Kidney tubule cell (primary cell): Measurements from ENCODE around the gene CARD8.
"Not testable (repeated sequence)": the region's sequence is repeated elsewhere in the genome, so short reads cannot be mapped to it uniquely, and the experiment has no call there.

Source experiments
- DNase-seq: peaks from one replicate; pipeline ENCODE4 v3.0.0-alpha.2; 2018; ENCODE audit warnings: low spot score

CARD8 gene, protein sequence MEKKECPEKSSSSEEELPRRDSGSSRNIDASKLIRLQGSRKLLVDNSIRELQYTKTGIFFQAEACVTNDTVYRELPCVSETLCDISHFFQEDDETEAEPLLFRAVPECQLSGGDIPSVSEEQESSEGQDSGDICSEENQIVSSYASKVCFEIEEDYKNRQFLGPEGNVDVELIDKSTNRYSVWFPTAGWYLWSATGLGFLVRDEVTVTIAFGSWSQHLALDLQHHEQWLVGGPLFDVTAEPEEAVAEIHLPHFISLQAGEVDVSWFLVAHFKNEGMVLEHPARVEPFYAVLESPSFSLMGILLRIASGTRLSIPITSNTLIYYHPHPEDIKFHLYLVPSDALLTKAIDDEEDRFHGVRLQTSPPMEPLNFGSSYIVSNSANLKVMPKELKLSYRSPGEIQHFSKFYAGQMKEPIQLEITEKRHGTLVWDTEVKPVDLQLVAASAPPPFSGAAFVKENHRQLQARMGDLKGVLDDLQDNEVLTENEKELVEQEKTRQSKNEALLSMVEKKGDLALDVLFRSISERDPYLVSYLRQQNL

GRCh38 chr19:48255376-48256303 is at the start of gene CARD8:
TSS of gene CARD8 (minus strand) at chr19:48255912. CDS start at chr19:48241020, 14,892 bp downstream.
- peak; percentile 92 for DNase-seq

DNA sequence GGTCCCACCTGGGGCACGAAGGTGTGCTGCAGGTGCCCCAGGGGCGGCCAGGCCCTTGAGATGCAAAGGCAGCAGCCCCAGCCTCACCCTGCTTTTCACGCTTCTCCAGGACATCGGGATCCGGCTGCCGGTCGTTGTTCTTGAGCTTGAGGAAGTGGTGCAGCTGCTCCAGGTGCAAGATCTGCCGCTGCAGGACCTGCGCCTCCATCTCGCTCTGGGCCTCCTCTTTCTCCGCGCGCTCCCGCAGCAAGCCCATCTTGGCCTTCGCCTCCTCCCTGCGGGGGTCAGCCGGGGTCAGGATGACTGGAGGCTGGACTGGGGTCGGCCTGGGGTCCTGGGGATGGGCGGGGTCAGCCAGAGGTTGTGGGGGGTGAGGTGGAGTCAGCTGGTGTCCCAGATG is 48.2 kb upstream of the CARD8 start:
- DNase-seq, result no peak

- no peak for DNase-seq
Measured at GRCh38 chr19:48303367-48303766, 47.7 kb upstream of the CARD8 start.

- DNase-seq, result no peak
Measured at GRCh38 chr19:48302600-48302959, 46.9 kb upstream of the CARD8 start.

DNA sequence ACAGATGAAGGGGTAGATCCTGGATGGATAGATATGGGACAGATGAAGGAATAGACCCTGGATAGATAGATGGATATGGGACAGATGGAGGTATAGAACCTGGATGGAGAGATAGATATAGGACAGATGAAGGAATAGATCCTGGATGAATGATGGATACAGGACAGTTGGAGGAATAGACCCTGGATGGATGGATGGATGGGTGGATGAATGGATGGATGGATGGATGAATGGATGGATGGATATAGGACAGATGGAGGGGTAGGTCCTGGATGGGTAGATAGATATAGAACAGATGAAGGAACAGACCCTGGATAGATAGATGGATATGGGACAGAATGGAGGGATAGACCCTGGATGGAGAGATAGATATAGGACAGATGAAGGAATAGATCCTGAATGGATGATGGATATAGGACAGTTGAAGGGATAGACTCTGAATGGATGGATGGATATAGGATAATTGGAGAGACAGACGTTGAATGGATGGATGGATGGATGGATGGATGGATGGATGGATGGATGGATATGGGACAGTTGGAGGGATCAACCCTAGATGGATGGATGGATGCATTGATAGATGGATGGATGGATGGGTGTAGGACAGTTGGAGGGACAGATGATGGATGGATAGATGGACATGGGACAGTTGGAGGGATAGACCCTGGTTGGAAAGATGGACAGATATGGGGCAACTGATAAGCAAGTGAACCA is 46.3 kb upstream of the CARD8 start:
- DNase-seq, result no peak

DNA sequence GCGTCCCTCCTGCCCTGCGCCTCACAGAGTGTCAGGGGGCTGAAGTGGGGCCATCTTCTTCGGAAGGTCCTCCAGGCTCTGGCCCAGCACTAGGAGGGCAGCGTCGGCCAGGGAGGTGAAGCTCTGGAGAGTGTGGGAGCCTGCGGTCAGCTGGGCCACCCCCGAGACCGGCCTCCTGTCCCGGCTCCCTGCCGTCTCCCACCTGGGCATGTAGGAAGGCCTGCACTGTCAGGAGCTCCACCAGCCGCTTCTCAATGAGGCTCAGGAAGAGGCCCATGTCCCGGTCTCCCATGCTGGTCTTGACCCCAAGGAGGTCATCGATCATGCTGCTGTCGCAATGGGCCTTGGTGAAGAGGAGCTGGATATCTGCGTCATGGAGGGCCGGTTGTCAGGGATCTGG is 42.3 kb upstream of the CARD8 start:
- DNase-seq, result no peak

DNA sequence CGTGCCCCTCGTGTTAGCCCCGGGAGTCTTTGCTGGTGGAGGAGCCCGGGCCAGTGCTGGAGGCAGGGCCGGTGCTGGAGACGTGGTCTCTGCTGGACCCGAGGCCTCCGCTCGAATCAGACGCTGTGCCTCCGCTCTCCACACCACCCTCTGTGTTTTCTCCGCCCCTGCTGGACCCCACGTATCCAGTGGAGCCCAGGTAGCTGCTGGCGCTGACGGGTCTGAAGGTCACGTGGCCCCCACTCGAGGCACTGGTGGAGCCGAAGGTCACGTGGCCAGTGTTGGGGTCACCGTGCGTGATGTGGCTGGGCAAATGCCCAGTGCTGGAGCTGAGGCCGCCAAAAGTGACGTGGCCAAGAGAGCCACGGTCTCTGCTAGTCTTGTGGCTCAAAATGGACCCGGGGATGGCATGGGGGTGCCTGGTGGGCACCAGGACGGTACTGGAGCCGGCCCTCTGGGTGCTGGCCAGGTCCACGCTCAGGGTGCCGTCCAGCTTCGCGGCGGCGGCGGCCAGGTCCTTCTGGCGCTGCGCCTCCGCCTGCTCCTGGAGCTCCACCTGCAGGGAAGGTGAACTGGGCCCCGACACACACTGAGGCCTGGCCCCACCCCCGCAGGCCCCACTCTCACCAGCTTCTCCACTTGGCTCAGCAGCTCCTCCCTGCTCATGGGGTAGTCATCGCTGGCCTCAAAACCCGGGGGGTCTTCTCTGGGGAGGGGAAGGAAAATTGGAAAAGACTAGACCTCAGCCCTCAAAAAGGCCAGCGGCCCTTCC is 41.4 kb upstream of the CARD8 start:
- no peak for DNase-seq

DNA sequence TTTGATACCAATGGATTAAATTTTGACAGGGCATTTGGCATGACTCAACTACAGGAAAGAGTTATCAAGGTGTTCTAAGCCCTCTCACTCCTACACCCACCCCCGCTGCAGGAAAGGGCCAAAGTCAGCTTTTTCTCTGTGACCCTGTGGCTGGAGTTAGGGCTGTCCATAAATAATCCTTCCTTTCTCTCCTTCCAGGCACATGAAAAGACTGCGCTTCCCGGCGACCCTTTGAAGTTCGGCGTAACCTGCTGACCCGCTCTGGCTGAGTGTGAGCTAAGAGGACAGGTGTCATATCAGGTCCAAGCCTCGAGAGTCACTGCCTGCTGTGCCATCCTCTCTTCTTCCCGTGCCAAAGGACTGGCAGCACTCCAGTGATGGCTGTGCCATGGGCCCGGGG is 39.7 kb upstream of the CARD8 start:
- DNase-seq, result no peak

DNA sequence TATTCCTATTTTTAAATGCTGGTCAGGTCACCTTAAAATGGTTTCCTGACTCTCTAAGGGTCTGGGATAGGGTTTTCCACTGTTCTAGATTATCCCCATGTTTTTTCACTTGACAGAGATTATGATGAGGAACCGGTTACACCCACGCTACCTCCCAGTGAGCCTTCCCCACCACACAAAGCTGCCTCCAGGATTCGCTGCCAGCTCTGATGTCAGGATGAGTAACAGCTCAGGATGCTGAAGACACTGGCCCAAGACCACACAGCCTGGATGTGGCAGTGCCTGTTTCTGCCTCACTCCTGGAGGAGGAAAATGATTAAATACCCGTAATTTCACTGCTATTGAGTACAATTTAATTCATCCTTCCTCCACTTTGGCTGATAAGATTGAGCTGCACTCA is 37.1 kb upstream of the CARD8 start:
- peak; percentile 84 for DNase-seq

DNA sequence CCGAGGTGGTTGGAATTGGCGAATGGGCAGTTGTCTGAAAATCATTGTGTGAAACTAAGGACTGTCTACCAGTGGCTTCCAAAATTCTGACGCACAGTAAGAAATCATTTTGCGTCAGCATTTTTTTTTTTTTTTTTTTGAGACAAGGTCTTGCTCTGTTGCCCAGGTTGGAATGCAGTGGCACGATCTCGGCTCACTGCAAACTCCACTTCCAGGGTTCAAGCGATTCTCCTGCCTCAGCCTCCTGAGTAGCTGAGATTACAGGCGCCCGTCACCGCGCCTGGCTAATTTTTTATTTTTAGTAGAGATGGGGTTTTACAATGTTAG is 35.7 kb upstream of the CARD8 start:
- DNase-seq, result not testable (repeated sequence)

DNA sequence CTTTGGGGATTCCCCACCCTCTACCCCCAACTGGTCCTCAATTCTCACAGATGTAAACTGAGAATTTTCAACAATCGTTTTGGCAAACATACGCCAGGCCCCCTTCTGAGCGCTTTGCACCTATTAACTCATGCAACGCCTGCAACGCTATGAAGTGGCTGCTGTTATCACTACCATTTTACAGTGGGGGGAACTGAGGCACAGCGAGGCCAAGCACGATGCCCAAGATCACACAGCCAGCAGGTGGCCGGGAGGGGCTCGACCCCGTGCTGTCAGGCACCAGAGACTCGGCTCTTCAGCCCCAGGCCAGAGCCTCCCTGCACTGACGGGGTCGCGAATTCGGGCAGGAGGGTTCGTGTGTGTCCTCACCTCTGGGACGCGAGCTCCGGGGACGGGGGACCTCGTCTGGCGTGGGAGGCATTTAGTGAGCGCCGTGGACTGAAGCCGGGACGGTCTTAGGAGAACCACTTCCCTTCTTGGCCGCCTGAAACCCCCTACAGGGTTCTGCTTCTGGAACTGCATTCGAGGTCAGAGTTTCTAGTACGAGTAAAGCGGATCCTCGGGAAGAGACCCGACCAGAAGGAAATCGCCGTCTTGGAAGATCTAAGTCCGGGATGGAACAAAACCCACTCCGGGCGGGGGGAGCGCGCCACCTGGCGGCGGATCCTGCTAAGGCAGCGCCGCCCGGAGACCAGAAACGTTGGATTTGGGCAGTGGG is 35.2 kb upstream of the CARD8 start:
- DNase-seq, result peak; percentile 79

GRCh38 chr19:48290401-48290770 is 34.7 kb upstream of the CARD8 start:
- peak; percentile 53 for DNase-seq

DNA sequence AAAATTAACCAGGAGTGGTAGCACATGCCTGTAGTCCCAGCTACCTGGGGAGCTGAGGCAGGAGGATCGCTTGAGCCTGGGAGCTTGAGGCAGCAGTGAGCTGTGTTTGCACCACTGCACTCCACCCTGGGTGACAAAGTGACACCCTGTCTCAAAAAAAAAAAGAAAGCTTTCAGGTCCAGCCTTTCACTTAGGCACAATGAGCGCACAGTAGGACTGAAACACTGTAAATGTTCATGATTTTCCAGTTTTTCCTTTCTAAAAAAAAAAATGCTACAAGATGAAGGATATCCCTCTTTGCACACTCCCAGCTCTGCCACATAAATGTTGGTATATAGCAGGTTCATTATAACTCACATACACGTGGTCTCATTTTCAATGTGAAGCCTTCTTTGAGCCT is 32.0 kb upstream of the CARD8 start:
- no peak for DNase-seq

DNA sequence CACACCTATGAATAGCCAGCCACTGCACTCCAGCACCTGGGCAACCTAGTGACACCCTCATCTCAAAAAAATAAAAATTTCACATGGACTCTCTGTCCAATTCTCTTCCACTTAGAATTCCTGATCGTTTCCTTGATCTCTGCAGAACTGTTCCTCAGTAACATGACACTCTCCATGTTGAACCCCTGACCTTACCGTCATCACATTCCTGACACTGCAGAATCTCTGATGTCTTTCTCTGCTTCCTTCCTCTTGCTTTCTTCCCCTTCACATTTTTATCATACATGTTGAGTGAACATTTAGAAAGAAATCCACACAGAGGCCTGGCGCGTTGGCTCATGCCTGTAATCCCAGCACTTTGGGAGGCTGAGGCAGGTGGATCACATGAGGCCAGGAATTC is 29.2 kb upstream of the CARD8 start:
- DNase-seq, result no peak

DNA sequence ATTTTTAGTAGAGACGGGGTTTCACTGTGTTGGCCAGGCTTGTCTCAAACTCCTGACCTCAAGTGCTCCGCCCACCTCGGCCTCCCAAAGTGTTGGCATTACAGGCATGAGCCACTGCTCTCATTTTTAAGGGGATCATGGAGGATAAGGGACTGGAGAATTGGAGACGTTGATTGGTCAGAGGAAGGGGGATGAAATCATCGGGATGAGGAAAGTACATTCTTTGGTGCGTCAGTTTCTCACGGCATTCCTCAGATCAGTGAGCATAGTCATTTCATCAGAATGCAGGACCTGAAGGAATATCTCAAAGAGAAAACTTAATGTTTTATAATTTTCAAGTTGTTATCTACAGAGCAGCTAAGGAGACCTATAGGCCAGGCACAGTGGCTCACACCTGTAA is 28.2 kb upstream of the CARD8 start:
- DNase-seq, result no peak

DNA sequence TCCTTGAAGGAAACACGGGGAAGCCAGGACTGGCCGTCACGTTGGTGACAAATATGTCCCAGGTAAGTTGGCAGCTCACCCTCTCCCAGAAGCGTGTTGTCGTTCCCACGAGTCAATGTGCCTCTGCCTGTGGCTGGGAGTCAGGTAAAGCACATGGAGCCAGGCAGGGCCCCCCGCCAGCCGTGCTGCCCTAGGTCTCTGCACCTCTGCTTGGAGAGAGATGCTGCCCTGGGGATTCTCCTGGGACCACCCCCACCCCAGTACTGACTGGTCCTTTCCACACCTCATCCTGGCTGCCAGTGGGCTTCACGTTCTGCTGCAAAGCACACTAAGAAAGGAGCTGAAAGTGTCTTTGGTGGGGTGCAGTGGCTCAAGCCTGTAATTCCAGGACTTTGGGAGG is 24.0 kb upstream of the CARD8 start:
- DNase-seq, result no peak

- DNase-seq, result no peak
Measured at GRCh38 chr19:48274938-48275337, 19.2 kb upstream of the CARD8 start.

- DNase-seq, result no peak
Measured at GRCh38 chr19:48274173-48274572, 18.5 kb upstream of the CARD8 start.

- peak; percentile 67 for DNase-seq
Measured at GRCh38 chr19:48271531-48272151, 15.9 kb upstream of the CARD8 start.

GRCh38 chr19:48269617-48270026 is 13.9 kb upstream of the CARD8 start:
- peak; percentile 86 for DNase-seq

DNA sequence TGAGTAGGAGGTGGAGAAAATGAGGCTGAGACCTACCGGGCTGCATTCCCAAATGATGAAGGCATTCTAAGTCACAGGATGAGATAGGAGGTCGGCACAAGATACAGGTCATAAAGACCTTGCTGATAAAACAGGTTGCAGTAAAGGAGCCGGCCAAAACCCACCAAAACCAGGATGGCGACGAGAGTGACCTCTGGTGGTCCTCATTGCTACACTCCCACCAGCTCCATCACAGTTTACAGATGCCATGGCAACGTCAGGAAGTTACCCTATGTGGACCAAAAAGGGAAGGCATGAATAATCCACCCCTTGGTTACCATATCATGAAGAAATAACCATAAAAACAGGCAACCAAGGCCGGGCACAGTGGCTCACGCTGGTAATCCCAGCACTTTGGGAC is 9.6 kb upstream of the CARD8 start:
- not testable (repeated sequence) for DNase-seq
